Measurements from ENCODE around the gene PAK1IP1. TPM values are rescaled to one million over a fixed set of nuclear protein-coding genes. Genes with fewer than 3 reads are reported as not detected.

The PAK1IP1 gene
- total RNA-seq, 2 experiments from 2014 or later, result 4.1 to 5.8 TPM

GRCh38 chr6:10676403-10676802 lies 18.4 kb upstream of the PAK1IP1 start:
- Mint-ChIP-seq H3K4me3 (no peak overlapping the region), H3K4me1 (ENCODE audit: low read depth) (no peaks in the 10 kb centered on the region), H3K36me3 (ENCODE audit: low read depth) (no peaks in the 10 kb centered on the region), H3K9me3 (no peaks in the 10 kb centered on the region), H3K27ac (no peak overlapping the region), H3K27me3 (peaks cover 5% of the 10 kb centered on the region)
- H3K4me1 ChIP-seq (ENCODE audit: insufficient read depth, low read length), result no peaks in the 10 kb centered on the region
- H3K36me3 ChIP-seq (ENCODE audit: insufficient read depth, low read length), result no peaks in the 10 kb centered on the region
- no peak for ATAC-seq (ENCODE audit: poor library complexity)
- H3K9me3 ChIP-seq (ENCODE audit: control insufficient read depth in 1 of 2, insufficient read depth in 1 of 2, low read length in 2 of 2), result peaks cover 0 to 3% of the 10 kb centered on the region in 2 experiments
- no peaks in the 10 kb centered on the region for H3K27me3 ChIP-seq (ENCODE audit: control insufficient read depth in 1 of 2, insufficient read depth in 2 of 2, low read length in 2 of 2)
- no peak overlapping the region for H3K4me3 ChIP-seq (ENCODE audit: low read length)
- no peak overlapping the region for H3K27ac ChIP-seq (ENCODE audit: low read depth in 1 of 2, low read length in 2 of 2)
- TF ChIP-seq CTCF (IDR thresholded peaks at IDR 0.05), result no peak
- CTCF ChIA-PET, result no interaction called here
- POLR2A ChIA-PET, result no interaction called here
- intact Hi-C loops (cut with DNase I, micrococcal nuclease), result no loop called here
- DNase-seq, result no peak

GRCh38 chr6:10678456-10678855 lies 16.3 kb upstream of the PAK1IP1 start:
- Mint-ChIP-seq H3K27ac (no peak overlapping the region), H3K36me3 (ENCODE audit: low read depth) (no peaks in the 10 kb centered on the region), H3K4me3 (no peak overlapping the region), H3K4me1 (ENCODE audit: low read depth) (peaks cover 11% of the 10 kb centered on the region), H3K27me3 (peaks cover 5% of the 10 kb centered on the region), H3K9me3 (no peaks in the 10 kb centered on the region)
- H3K27ac ChIP-seq (ENCODE audit: low read depth in 1 of 2, low read length in 2 of 2), result no peak overlapping the region
- no peaks in the 10 kb centered on the region for H3K36me3 ChIP-seq (ENCODE audit: insufficient read depth, low read length)
- no peaks in the 10 kb centered on the region for H3K4me1 ChIP-seq (ENCODE audit: insufficient read depth, low read length)
- DNase-seq, result no peak
- H3K27me3 ChIP-seq (ENCODE audit: control insufficient read depth in 1 of 2, insufficient read depth in 2 of 2, low read length in 2 of 2), result no peaks in the 10 kb centered on the region
- no peak for ATAC-seq (ENCODE audit: poor library complexity)
- CTCF ChIA-PET, result no interaction called here
- H3K9me3 ChIP-seq (ENCODE audit: control insufficient read depth in 1 of 2, insufficient read depth in 1 of 2, low read length in 2 of 2), result peaks cover 0 to 3% of the 10 kb centered on the region in 2 experiments
- H3K4me3 ChIP-seq (ENCODE audit: low read length), result no peak overlapping the region
- intact Hi-C loops (cut with DNase I, micrococcal nuclease), result no loop called here
- POLR2A ChIA-PET, result no interaction called here
- no peak for TF ChIP-seq CTCF (IDR thresholded peaks at IDR 0.05)

- ChIA-PET POLR2A (interaction anchor here (3.5 kb wide), 1 partner anchor 13 kb away, joined by 14 read pairs; the partner anchor contains the start of genes C6orf52 and PAK1IP1), CTCF (no interaction called here)
- peaks cover 0 to 3% of the 10 kb centered on the region in 2 experiments for H3K9me3 ChIP-seq (ENCODE audit: control insufficient read depth in 1 of 2, insufficient read depth in 1 of 2, low read length in 2 of 2)
- H3K27me3 ChIP-seq (ENCODE audit: control insufficient read depth in 1 of 2, insufficient read depth in 2 of 2, low read length in 2 of 2), result no peaks in the 10 kb centered on the region
- no peaks in the 10 kb centered on the region for H3K4me1 ChIP-seq (ENCODE audit: insufficient read depth, low read length)
- no peak overlapping the region for H3K4me3 ChIP-seq (ENCODE audit: low read length)
- no peak overlapping the region for H3K27ac Mint-ChIP-seq
- H3K36me3 ChIP-seq (ENCODE audit: insufficient read depth, low read length), result no peaks in the 10 kb centered on the region
- H3K36me3 Mint-ChIP-seq (ENCODE audit: low read depth), result no peaks in the 10 kb centered on the region
- no peak overlapping the region for H3K4me3 Mint-ChIP-seq
- intact Hi-C loops (cut with DNase I, micrococcal nuclease), result no loop called here
- peaks cover 9% of the 10 kb centered on the region for H3K27me3 Mint-ChIP-seq
- peaks cover 20% of the 10 kb centered on the region for H3K4me1 Mint-ChIP-seq (ENCODE audit: low read depth)
- ATAC-seq (ENCODE audit: poor library complexity) (no peak), DNase-seq (no peak)
- no peak overlapping the region for H3K27ac ChIP-seq (ENCODE audit: low read depth in 1 of 2, low read length in 2 of 2)
- H3K9me3 Mint-ChIP-seq, result no peaks in the 10 kb centered on the region
- TF ChIP-seq CTCF (IDR thresholded peaks at IDR 0.05), result no peak
These were observed 13.0 kb upstream of the PAK1IP1 start for GRCh38 chr6:10681795-10682194.
